C1 segment of cervical spinal cord (tissue), 14 donors: Measurements from ENCODE around the gene RCL1.

Source experiments
- DNase-seq, 14 donors: peaks; one replicate each; lab custom pipeline; 2025; lab: John Stamatoyannopoulos, UW

RCL1 gene

DNA sequence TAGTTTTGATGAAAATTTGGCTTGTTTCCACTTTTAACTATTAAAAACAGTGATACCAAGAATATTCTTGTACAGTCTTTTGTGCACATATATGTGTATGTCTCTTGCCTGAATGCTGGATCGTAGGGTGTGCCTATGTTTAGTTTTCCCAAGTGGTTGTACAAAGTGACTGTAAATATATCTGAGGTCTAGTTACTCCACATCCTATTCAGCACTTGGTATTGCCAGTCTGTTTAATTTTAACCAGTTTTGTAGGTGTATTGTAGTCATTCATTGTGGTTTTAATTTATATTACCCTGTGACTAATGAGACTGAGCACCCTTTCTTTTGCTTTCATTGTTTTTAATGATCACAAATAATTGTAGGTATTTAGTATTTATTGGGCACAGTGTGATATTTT is 17.8 kb downstream of the RCL1 start:
- no peak for DNase-seq

DNA sequence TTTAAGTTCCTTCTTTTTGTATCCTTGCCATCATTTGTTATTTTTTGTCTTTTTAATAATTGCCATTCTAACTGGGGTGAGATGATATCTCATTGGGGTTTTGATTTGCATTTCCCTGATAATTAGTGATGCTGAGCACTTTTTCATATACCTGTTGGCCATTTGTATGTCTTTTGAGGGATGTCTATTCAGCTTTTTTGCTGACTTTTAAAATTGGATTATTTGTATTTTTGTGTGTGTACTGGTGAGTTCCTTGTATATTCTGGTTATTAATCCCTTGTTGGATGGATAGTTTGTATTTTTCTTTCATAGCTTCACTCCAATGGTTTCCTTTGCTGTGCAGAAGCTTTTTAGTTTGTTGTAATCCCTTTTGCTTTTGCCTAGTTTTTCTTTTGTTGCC is 19.1 kb downstream of the RCL1 start:
- no peak for DNase-seq

GRCh38 chr9:4812858-4813257 is 20.1 kb downstream of the RCL1 start:
- no peak for DNase-seq

- no peak for DNase-seq
These were observed 22.2 kb downstream of the RCL1 start for GRCh38 chr9:4814913-4815312.

- DNase-seq, result no peak
These were observed 22.7 kb downstream of the RCL1 start for GRCh38 chr9:4815381-4815956.

DNA sequence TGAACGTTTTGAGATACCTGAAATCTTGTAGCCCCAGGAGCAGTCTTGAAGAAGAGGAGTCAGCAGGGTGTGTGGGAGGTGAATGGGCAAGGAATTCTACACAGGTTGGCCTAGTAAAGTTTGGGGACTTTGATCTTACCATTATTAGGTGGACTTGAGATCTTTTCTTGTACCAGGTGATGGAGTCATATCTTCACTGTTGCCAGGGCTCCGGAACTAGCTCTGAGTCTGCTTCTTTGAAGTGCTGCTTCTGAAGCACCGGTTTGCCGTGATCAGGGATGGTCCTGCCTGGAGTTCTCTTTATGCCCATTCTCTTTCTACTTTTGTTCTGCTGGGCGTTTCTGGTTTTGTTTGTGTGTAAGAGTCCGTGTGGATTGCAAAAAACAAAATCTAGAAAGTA is 27.4 kb downstream of the RCL1 start:
- DNase-seq, result no peak

DNA sequence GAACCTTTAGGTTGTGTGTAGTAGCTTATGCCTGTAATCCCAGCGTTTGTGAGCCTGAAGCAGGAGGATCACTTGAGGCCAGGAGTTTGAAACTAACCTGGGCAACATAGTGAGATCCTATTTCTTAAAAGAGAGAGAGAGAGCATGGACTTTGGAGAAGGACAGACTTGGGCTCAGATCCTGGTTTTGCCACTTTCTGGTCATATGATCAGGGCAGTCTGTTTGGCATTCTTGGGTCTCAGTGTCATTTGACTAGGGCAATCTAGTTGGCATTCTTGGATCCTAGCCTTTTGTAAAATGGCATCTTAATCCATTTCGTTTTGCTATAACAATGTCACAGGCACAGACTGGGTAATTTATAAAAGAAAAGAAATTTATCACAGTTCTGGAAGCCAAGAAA is 28.4 kb downstream of the RCL1 start:
- DNase-seq, result no peak

DNA sequence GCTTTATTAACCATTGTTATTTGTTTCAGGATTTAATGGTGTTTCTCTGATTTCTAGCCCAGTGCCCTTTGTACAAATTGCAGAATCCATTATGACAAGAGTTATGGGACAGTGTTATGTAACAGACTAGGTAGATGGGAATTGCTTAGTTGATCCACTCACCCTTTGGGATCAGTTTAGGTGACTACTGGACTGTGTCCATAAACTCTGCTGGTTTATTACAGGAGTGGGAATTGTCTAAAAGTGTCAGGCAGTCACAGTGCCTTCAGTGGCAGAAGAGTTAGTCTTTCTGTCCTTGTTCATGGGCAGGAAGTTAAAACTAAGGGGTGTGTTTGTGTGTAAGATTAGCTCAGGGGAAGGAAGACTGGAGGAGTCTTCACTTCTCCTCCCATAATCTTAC is 29.3 kb downstream of the RCL1 start:
- DNase-seq, result no peak

DNA sequence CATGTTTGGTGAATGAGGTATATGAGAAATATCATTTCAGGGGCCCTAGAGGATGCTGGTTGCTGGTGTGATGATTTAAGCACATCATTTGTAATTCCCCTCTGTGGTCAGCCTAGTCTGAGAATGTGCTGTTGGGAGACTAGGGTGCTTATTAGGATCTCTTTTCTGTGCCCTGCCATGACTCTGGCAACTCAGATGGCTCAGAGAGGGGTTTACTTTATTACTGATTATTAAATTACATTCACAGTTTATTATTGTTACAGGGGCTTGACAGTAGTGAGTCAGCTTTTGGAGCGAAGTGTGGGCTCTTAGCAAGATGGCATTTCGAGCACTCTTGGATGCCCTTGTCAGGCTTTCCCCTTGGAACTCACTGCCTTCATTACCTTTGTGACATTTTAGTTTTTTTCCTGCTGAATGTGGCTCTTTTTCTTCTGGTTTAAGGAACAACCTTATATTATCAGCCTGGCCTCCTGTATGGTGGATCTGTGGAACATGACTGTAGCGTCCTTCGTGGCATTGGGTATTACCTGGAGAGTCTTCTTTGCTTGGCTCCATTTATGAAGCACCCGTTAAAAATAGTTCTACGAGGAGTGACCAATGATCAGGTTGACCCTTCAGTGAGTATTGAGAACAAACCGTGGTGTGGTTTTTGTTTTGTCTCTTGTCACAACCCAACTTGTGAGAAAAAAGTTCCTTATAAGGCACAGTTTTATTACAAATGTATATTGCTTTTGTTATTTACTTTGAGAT is 33.8 kb downstream of the RCL1 start:
- DNase-seq, result no peak

GRCh38 chr9:4827224-4827623 is 34.5 kb downstream of the RCL1 start:
- DNase-seq, result no peak

DNA sequence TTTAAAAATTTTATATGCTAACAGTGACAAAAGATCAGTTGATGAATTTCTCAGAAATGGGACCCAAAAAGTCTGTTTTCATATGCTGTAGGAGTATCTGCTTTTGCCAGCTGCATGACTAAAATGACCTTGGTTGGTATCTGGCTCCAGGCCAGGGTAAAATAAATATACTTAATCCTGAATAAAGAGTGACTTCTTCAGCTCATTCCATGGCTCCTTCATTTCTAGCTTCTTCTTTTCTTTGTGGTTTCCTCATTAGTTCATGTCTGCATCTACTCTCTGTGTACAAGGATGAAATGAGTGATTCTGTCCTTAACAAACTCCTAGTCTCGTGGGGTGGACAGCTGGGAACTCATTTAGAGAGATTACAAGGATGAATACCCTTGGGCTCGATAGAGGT is 36.0 kb downstream of the RCL1 start:
- DNase-seq, result no peak

- DNase-seq, result no peak
These were observed 37.2 kb downstream of the RCL1 start for GRCh38 chr9:4829969-4830368.

DNA sequence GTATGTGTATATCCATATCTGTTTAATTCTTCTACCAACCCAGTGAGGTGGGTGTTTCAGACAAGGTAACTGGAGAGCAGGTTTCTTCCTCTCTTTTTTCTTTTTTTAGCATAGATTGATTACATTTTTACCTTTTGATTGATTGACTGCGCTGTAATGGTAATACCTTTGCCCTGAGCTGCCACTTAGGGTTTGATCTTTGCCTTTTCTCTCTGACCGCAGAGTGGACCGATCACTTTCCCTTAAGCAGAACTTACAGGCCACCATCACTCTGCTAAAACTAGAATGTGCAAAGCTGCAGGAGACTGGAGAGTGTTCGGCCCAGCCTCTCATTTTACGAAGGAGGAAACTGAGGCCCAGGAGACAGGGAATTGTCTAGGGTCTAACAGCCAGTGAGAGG is 38.0 kb downstream of the RCL1 start:
- no peak for DNase-seq

DNA sequence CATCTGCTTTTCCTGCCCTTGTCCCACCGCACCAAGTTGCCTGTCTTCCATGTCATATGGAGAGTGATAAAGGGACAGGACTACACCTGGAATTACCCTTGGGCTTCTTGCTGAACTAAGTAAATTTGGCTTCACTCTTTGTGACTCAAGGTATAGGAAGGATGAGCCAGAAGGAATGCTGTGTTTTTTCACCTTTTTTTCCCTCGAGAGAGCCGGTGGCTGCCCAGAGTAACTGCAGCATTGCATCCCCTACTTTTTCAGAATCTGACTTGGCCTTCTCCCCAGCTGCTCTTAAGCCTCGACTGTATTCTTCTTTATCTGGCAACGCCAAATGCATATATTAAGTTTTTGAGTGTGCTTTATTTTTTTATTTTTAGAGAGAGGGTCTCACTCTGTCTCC is 38.4 kb downstream of the RCL1 start:
- no peak for DNase-seq

DNA sequence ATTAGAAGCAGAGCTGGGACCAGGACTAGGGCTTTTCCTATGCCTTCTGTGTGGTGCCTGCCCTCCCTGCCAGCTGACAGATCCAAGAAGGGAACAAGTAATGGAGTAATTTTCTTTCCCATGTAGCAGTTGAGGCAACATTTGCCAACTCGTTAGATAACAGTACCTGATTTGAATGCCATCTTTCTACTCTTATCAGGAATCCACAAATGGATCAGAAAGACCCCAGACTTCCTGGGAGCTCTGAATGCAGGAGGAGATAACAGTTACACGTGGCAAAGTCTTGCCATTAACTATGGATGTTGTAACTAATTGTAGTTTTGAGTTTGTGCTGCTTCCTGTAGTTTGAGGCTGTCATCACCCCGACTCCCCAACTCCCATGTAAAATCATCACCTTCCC is 39.2 kb downstream of the RCL1 start:
- DNase-seq, result no peak

DNA sequence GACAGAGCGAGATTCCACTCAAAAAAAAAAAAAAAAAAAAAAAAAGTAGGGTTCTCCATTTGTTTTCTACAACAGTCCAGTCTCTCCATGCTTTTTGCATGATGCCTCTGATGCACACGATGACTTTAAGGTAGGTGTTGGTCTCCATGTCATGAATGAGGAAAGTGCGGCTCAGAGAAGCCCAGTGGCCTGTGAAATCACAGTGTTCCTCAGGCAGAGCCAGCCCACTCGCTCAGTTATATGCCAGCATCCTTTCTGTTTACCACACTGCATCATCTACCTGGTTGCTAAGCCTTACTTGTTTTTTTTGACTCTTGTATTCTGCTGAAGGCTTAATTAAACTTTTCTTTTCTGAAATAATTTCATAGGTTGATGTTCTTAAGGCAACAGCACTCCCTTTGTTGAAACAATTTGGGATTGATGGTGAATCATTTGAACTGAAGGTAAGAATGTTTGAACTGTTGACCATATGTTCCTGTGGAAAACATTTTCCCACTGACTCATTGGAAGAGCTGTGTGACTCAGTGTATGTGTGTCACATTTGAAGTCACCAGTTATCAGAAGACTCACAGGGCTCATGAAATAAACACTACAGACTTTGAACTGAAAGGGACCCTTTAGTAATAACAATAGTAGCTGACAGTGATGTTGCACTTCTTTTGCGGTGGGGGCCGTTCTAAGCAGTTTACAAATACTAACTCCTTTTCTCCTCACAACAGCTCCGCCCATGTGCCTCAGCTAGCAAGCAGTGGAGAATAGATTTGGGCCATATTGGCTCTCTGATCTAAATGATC is 40.2 kb downstream of the RCL1 start:
- no peak for DNase-seq

DNA sequence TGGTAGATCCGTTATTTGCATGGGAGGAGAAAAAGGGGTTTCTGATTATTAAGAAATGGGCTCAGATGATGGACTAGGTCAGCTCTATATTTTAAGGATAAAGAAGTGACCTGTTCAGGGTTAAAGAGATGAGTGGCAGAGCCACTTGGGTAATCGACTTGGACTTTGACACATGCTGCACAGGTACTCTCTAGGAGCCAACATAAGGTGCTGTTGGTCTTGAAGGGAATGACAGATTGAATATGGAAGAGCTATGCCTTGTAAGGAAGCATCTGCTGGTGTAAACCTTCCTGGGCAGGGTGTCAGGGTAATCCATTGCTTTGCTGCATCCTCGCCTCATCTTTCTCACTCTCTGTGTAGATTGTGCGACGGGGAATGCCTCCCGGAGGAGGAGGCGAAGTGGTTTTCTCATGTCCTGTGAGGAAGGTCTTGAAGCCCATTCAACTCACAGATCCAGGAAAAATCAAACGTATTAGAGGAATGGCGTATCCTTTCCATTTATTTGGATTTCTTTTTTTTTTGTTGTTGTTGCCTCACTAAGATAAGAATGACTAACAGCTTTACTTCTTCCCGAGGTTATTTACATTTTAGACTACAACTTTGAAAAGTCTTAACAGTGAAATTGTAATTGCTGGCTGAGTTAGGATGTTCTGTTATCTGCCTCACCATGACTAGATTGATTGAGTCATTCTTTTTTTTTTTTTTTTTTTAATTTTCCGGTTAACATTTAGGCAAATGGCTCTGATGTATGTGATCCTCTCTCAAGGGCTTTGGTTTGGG is 41.2 kb downstream of the RCL1 start:
- DNase-seq, result no peak

- DNase-seq, result no peak
These were observed 43.9 kb downstream of the RCL1 start for GRCh38 chr9:4836676-4837075.

- DNase-seq, result no peak
These were observed 44.8 kb downstream of the RCL1 start for GRCh38 chr9:4837261-4838188.

DNA sequence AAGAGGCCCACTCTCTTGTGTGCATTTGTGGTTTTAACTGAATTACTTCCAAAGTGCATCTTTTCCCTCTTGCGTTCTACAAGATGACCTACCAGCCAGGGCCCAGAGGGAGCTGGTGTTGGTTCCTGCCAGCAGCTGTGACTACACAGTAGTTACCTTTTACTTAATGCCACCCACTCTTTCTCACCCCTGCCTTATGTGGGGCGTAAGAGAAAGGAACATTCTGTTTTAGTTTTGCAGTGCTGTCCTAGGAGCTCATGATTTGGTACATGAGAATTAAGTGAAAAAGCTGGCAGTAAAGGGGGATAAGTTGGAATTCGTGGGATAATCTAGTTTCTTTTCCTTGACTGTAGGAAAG is 45.4 kb downstream of the RCL1 start:
- no peak for DNase-seq

GRCh38 chr9:4839470-4839912 is 46.7 kb downstream of the RCL1 start:
- DNase-seq, result no peak
